Activated CD4-positive, alpha-beta T cell treated with anti-CD3 and anti-CD28 coated beads, Interleukin-2, Interleukin-6, amounts not matched to agents 100 ng/mL and 50 ng/mL, durations not matched to agents 16 hours and 8 hours (primary cell): ENCODE measurements around the gene APOL4.
A peak's percentile ranks its signal among the peaks of the same experiment; 100 is the strongest.
"Not testable (repeated sequence)": the region's sequence is repeated elsewhere in the genome, so short reads cannot be mapped to it uniquely, and the experiment has no call there.

Experiments used
- DNase-seq: peaks from one replicate; pipeline ENCODE4 v3.0.0-alpha.2; 2020

Gene APOL4

GRCh38 chr22:36182056-36182455 is 19.6 kb downstream of the APOL4 start:
- no peak for DNase-seq

GRCh38 chr22:36180928-36181327 is 20.7 kb downstream of the APOL4 start:
- DNase-seq: no peak

GRCh38 chr22:36180038-36180880 is 21.4 kb downstream of the APOL4 start:
- DNase-seq: peak; percentile 86

GRCh38 chr22:36177160-36177559 is 24.4 kb downstream of the APOL4 start:
- DNase-seq: no peak

GRCh38 chr22:36175892-36176291 is 25.7 kb downstream of the APOL4 start:
- no peak for DNase-seq

- DNase-seq: no peak
These were observed 29.7 kb downstream of the APOL4 start for GRCh38 chr22:36171941-36172340.

GRCh38 chr22:36166518-36167220 is 34.9 kb downstream of the APOL4 start:
- no peak for DNase-seq

GRCh38 chr22:36166086-36166485 is 35.5 kb downstream of the APOL4 start:
- no peak for DNase-seq

GRCh38 chr22:36165141-36165540 is 36.5 kb downstream of the APOL4 start:
- DNase-seq: no peak

GRCh38 chr22:36164621-36165020 is 37.0 kb downstream of the APOL4 start:
- no peak for DNase-seq

- DNase-seq: no peak
These were observed 38.1 kb downstream of the APOL4 start for GRCh38 chr22:36163497-36163896.

- peak; percentile 44 for DNase-seq
These were observed 39.2 kb downstream of the APOL4 start for GRCh38 chr22:36162127-36163034.

GRCh38 chr22:36161793-36162126 is 39.8 kb downstream of the APOL4 start:
- not testable (repeated sequence) for DNase-seq

- peak; percentile 74 for DNase-seq
These were observed 41.1 kb downstream of the APOL4 start, which contains the start of gene APOL3 for GRCh38 chr22:36160499-36160942. Gene APOL3, minus strand, starts transcription at chr22:36160755. Its CDS starts 11,700 bp downstream, at chr22:36149055.

- DNase-seq: peak; percentile 78
These were observed 44.8 kb downstream of the APOL4 start for GRCh38 chr22:36156515-36157419.

GRCh38 chr22:36156119-36156514 is 45.5 kb downstream of the APOL4 start:
- no peak for DNase-seq

GRCh38 chr22:36155702-36156101 is 45.9 kb downstream of the APOL4 start:
- no peak for DNase-seq

GRCh38 chr22:36154423-36154945 is 47.1 kb downstream of the APOL4 start:
- DNase-seq: no peak

GRCh38 chr22:36153501-36154422 is 47.8 kb downstream of the APOL4 start:
- no peak for DNase-seq

GRCh38 chr22:36152821-36153220 is 48.8 kb downstream of the APOL4 start:
- DNase-seq: not testable (repeated sequence)

GRCh38 chr22:36152088-36152487 is 49.5 kb downstream of the APOL4 start:
- DNase-seq: no peak
